ENCODE results near the gene ETV3L.

The ETV3L gene

DNA sequence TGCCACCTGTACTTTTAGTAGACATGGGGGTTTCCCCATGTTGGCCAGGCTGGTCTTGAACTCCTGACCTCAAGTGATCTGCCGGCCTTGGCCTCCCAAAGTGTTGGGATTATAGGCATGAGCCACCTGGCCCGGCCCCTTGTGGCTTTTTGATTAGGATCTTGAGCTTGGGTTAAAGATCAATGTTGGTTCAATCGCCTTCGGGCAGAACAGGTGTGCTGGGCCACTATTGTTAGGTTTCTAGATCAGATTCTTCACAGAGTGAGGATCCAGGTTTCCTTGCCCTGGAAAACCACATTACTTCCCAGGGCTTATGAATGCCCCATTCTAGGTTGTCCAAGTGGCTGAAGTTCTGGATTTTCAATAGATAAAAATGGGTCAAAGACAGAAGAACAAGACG lies 32.5 kb upstream of the ETV3L start:
- no peak for DNase-seq

DNA sequence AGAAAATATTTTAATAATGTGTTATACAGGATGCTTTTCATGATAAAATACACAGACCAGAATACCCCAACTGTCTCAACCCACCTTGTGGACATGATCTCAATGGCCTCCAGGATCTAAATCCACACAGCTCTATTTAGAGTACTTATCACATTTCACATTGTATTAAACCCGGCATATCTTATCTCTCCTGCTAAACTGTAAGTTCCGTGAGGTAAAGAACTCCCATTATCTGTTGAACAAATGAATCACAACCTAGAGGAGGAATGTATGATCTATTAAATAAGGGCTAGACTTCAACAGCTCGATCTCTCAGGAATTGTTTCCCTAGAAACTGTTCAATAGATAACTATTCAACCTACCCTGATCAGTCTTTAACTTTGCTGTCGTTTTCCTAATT lies 31.7 kb upstream of the ETV3L start:
- DNase-seq, result no peak

DNA sequence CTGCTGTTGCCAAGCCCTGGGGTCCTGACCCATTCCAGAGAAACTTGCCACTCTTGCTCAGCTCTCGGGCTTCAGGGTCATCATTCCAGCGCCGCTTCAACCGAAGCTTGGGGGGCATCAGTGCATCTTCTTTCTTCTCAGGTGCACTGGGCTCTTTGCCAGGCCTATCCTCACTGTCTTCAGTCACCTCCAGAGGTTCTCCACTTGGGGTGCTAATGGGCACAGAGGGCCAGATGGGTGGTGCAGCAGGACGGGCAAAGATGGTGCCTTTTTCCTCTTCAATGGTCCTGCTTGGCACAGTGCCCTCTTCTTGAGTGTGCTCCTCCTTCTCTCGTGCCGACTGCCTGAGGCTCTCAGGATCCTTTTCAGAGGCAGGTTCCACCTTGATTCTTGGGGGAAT lies 25.2 kb upstream of the ETV3L start:
- no peak for DNase-seq

DNA sequence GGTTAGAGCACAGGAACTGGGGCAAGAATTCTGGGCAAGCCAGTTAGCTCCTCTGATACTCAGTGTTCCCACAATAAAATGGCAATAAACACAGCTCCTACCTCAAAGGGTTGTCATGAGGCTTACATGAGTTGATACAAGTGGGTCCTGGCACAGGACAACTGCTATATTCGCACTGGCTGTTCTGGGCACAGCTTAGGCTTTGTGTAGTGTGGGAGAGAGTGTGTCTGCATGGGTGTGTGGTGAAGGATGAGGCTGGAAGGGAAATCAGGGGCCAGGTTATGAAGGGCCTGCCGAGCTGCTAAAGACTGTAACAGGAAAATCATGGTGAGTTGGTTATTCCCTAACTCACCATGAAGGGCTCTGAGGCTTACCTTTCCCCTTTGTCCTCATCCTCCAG lies 19.8 kb upstream of the ETV3L start:
- DNase-seq, result no peak

DNA sequence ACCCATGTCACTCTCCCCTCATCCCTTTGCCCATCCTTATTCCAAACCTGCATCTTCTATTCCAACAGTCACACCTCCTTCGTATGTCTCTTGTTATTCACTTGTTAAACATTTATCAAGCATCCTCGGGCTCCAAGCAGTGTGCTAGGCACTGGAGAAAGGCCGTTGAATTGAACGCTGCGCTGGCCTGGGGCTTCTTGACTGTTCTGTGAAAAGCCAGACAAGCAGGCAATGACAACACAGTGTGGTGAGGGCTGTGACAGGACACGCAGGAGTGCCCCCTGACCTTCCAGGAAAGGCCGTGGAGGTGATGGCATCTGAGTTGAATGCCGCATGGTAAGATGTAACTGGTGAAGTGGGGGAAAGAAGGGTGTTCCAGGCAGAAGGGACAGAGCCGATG lies 19.4 kb upstream of the ETV3L start:
- DNase-seq, result no peak

DNA sequence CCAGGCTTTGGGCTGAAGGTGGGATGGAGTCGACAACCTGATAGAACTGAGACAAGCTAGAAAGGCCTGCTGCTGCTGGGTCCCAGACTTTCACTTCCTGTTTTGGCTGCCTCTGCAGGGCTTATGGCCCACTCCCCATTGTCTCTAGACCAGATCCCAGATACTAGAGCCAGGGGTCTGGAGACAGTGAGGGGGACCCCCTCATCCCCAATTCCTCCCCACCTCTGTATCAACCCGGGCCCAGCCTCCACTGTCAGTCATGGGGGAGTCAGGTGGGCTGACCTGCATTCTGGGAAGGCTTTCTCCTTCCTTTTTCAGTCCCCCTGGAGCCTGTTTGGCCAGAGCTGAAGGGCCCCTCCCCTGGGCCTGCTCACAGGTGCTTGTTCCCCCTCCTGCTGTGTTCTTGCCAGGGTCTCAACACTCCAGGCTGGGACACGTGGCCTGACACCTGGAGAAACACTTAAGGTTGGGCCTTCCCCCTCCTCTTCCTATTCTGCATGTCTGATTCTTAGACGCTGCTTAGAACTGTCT lies 18.0 kb upstream of the ETV3L start:
- peak in 2 of 4 experiments; percentile 36 to 41 for DNase-seq

DNA sequence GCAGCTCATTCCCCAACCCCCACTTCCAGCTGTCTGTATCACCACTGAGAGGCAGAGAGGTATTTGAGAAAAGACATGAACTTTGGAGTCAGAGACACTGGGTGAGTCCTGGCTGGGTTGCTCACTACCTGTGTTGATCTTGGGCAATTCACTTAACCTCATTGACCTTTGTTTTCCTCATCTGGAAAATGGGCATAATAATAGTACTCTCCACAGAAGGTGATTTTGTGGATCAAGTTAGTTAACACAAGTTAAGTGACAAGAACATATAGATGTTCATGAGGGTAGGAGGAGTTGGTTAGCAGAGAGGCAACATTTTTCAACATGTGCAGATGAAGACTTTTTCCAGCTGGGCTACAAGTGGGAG lies 17.1 kb upstream of the ETV3L start:
- DNase-seq, result no peak

DNA sequence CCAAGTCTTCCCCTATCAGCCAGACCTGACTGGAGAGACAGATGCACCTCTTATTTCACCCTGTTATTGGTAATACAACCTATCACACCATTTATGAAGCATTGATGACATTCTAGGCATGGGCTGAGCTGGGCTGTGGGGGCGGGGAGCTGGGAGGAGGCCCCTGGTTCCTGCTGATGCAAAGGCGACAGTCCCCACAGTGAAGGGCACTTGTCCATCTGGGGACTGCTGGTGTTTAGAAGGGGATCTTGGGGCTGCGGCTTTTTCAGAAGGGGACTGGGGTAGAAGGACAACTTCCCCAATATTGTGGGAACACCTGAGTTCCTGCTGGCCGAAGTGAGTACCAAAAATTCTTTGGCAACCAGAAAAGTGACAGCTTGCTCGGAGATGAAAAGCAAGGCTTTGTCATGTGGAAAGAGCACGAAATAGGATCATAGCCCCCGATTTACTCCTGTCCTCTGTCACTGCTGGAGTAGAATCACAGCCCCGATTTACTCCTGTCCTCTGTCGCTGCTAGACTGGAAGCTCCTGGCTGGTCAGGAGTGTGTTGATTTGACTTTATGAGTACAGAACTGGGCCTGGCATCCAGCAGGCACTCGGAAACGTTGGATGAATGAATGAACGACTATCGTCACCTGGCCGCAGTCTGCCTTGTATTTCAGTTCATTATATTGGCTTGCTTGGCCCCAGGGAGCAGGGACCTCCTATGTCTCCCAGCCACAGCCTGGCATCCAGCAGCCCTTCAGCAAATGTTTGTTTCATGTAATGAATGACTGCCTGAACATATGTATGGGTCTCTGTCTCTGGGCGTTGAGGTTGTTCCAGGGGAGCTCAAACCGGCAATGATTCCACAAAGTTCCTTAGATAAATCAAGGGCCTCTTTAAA lies 16.5 kb upstream of the ETV3L start:
- DNase-seq, result no peak

DNA sequence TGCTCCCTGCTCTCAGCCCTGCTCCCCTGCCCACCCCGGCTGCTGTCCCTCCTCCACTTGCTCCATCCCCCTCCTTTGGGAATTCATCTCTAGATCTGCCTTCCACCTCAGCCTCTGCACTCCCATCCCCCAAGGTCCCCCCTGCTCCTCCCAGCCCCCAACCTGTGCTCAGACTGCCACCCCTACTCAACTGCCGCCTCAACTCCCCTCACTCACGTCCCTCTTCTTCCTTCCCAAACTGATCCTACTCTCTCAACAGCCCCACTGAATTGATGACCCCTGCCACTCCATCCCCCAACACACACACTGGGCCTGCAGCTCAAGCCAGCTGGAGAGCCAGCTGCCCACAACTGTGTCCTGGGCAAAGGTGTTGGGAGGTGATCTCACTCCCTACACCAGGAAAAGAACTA lies 15.8 kb upstream of the ETV3L start:
- no peak for DNase-seq

DNA sequence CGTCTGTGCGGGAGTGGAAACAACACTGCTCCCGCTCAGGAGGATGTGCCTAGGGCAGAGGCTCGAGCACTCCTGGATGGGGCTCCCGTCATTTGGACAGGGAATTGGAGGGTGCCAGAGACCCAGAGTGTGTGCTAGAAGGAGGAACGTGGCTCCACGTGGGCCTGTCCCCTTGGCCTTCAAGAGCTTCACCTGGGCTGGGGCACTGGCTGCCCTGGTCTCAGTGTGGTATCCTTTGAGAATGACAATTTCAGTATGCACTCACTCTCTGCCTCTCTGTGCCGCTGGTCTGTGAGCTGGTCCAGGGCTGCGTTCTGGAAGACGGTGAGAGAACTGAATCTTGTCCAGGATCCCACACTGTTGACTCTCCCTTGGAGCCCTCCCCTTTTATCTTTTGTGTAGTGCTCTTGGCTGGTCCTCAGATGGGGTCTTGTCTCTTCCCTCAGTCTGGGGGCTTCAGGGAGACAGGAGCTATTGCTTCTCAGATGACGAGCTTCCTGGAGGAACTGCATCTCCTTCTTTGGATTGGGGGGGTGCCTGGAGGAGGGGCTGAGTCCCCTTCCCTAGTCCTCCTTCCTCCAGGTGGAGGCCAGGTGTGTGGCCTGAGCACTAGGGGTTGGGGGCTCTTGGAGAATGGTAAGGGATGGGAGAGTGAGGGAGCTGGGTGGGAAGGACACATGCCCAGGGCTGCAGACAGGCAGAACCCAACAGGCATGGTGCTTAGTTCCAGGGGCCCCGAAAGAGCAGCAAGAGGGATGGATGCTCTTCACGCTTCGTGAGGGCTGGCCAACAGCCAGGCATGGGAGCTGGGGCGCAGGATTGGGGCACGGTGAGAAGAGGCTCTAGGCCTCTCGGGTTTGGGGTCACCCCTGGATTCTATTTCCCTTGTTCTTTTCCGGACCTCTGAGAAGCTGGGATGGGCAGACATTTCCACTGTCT lies 14.8 kb upstream of the ETV3L start:
- no peak for DNase-seq

DNA sequence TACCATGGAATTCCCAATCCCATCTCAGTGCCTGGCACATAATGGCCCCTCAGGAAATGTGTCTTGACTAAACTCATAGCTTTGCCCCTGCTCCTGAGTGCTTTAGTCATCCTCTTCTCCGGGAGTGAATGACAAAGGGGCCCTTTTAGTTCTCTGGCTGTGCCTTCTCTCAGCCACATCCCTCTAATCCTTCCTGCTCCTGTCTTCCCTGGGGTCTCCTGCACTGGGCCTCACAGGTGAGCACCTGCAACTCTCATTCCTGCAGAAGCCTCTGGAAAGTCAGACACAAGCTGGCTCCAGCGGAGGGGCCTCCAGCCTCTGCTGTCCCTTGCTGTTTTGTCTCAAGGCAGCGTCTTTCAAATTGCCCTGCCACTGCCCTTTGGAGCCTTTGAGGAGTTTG lies 14.0 kb upstream of the ETV3L start:
- no peak for DNase-seq

DNA sequence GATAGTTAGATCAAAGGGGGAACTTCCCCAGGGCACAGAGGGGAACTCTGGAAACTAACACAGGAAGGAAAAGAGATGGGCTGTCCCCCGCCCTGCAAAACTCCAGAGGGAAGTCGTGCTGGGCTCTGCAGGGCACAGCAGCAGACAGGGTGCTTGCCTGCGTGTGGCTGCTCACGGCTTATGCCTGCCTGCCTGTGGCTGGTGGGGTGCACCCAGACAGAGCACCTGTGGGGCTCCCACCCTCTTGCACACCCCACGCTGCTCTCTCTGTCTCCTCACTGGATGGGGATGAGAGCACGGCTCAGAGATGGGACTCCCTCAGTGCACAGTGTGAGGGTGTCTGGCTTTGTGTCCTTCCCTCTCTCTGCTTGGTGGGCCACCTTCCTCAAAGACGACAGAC lies 13.5 kb upstream of the ETV3L start:
- DNase-seq, result peak; percentile 70 to 86 (median 82)

DNA sequence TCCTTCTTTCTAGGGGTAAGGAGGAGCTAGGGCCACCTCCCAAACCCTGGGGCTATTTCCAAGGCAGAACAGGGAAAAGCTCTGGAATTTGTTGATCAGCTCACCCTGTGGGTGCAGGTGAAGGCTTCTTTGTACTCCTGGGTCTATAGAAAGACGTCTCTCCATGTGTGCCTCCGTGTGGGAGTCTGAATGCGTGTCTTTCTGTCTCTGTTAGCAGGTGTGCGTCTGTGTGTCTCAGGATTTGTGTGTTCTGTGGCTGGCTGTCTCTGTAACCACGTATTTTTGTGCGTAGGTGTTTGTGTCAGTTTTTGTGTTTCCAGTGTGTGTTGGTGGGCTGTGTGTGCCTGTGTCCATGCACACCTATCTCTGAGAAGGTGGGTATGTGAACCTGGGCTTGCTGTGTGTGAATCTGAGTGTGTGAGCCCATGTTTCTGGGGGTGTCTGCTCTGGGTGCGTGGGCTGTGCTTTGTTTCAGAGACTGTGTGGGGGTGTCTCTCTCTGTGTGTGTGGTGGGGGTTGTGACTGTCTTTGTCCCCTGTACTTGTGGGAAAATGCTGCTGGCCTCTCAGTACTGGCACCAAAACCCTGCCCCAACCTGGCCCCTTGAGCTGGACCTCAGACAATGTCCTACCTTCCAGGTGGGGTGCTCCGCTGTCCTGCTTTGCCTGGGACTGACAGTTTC lies 12.7 kb upstream of the ETV3L start:
- DNase-seq, result no peak

DNA sequence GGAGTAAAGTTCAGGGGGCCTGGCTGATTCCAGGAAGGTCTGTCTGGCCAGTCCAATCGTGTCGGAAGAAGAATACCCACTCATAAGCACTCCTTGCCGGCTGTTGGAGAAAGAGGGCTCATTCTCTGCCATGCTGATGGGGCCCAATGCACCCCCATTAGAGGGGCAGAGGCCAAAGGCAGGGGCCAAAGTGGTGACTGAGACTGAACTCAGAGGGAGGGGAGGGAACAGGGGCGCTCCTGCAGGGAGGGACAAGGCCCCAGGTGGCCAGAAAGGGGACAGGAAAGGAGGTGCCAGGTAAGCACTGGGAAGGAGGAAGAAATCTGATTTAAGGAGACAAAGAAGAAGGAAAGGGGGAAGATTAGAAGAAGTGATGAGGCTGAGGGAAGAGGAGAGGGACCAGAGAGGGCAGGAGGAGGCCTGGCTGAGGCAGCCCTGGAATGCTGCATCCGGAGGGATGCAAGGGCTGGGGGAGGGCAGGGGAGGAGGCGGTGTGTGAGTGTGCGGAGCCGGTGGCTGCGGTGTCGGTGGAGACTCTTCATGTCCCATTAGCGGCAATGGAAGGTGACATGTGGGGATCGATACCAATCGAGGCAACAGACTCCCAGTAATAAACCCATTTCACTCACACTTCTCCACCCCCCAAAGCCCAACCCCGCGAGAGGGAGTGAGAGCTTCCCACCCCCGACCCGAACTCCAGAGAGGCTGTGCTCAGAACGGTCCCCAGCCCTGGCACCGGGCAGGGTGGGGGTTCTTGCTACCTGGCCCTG lies 12.0 kb upstream of the ETV3L start:
- DNase-seq, result no peak

DNA sequence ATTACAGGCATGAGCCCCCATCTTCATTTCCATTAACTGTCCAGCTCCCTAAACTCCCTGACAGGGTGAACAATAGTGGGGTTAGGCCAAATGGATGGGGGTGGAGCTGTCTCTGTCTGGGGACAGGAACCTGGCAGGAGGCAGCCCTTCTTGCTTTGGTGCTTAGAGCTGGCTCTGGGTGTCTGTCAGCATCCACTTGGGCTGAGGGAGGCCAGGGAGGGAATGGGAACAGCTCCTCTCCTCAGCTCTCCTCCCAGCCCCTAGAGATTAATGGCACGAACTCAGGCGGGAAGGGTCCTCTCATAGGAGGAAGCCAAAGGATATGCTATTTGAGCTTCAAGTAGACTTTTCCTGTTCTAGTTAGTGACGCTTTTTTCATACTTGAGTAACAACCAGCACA lies 11.1 kb upstream of the ETV3L start:
- DNase-seq, result no peak

DNA sequence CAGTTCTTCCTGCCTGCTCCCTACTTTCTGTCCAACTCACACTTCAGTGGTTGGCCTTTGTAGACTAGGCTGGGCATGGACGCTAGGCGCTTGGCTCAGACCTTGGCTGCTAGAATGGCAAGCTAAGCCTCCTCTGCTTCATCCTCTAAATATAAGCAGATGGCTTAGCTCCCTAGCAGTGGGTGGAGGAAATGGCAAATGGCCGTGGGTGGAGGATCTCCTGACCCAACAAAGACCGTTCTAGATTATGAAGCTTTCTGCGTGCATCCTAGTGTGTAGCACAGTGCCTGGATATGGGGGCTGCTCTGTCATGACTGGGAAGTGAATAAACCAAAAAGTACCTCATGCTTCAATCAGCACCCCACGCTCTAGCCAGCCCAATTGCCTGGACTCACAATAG lies 10.4 kb upstream of the ETV3L start:
- peak; percentile 88 to 95 (median 90) for DNase-seq

DNA sequence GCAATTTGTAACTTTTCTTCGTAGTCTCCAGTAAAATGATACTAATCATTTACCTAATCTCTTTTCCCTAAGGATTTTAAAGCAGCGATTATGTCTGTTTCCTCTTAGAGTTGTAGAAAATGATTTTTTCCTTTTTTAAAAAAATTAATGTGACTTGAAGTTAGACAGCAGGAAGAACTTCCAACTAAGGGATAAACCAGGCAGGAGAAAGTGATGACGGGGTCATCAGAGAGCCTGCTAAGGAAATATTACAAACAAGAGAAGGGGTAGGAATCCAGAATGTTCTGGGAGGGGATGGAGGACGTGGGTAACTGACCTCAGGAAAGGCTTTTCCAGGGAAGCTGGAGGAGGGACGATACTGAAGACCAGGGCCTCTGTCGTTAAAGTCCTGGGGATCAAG lies 8.8 kb upstream of the ETV3L start:
- no peak for DNase-seq

DNA sequence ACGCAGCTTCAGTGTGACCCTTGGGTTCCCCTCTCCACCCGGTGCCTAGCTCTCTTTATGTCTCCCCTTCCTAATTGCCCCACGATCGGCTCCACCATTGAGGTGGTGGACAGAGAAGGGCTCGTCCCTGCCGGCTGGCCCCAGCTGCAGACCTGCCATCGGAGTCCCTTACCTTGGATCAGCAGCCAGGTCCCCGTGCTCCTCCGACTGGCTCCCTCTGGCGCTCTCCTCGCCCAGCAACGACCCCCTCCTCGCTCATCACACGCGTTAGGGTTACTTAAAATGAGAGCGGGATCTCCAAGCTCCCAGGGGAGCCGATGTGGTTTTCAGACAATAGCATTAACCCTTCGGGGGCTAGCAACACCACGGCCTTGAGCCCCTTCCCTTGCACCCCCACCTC lies 8.1 kb upstream of the ETV3L start:
- DNase-seq, result no peak

DNA sequence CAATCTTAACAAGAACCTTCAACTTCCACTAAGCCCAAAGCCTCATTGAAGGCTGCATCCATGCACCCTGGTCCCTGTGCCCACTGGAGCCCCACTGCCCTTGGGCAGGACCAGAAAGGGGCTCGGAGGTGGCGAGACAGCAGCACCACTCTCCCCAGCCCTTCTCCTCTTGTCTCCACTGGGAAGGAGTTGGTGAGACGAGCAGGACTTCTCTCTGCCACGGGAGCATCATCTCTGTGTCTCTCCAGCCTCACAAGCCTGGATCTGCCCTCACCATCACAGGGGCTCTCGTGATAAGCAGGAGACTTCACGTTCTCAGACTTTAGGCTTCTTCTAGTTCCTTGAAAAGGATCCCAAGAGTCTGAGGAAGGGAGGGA lies 7.2 kb upstream of the ETV3L start:
- DNase-seq, result peak in 1 of 4 experiments; percentile 35

DNA sequence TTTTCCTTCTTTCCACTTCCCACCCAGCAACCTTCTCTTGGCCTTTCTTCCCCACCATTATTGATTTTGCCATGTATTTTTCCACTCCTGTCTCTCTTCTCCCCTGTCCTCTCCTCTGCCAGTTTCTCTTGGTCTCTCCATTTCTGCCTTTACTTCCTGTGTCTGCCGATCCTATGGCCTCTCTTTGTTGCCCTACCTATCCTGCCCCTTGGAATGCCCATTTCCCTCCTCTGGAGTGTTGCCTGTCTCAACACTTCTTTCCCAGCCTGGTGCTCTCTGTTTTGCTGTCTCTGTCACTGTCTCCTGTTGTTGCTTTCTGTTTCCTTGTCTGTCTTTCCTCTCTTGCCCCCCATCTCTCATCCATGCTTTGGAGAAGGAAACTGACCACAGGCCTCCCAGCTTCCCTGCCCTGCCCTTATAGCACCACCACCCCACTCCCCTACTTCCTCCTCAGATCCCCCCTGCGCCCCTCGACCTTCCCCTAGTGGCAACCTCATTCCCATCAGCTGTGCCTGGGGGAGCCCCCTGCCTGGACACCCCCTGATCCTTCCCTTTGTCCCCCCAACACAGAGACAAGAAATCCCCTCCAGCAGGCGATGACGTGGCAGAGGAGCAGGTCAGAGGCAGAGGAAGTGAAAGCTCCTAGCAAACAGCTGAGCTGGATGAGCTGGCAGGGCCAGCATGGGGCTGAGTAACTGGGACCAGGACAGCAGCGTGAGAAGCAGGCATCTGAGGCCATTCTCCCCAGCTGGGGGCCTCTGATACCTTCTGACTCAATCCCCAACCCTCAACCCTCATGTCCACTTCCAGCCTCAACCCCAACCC lies 6.6 kb upstream of the ETV3L start:
- DNase-seq, result peak; percentile 92 to 97 (median 94)

DNA sequence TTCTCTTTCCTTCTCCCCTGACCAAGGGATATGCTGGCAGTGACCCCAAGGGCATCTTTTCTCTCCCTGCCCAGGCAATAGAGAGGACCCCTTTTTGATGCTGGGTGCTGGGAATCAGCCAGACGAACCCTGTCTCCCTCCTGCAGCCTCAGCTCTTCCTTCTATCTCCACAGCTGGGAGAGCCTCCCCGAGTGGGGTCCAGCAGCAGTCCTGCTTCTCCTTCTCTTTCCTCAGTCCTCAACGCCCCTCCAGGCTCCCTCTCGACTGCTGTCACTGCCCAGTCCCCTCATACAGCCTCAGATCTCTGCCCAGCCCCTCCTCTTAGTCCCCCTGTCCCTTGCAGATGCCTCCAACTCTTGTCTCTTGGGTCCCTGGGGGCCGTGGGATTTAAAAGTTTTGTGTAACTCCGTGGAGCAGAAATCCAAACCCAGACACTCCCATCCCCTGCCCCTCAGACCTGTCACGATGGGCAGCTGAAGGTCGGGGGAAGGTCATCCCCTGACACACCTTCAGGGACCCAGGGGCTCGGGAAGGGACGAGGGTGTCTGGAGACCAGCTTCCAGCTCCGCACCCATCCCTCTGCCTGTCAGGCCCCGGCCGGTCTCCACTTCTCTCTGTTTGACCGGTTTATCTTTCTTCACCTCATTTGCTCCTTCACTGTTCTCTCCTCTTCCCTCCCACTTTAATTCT lies 5.8 kb upstream of the ETV3L start:
- DNase-seq, result no peak
